ENCODE data around the gene NUMB.

NUMB gene

DNA sequence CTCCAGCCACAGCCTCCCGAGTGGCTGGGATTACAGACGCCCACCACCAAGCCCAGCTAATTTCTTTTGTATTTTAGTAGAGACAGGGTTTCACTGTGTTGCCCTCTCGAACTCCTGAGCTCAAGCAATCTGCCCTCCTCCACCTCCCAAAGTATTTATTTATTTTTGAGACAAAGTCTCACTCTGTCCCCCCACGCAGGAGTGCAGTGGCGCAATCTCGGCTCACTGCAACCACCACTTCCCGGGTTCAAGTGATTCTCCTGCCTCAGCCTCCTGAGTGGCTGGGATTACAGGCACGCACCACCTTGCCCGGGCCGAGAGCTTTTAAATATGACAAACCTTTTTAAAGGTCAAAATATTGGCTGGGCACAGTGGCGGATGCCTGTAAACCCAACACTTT lies 14.6 kb downstream of the NUMB start:
- ChIA-PET POLR2A (ENCODE audit: low non-redundant PET) (no interaction called here), CTCF (no interaction called here)
- H3K27ac ChIP-seq, result no peak overlapping the region

DNA sequence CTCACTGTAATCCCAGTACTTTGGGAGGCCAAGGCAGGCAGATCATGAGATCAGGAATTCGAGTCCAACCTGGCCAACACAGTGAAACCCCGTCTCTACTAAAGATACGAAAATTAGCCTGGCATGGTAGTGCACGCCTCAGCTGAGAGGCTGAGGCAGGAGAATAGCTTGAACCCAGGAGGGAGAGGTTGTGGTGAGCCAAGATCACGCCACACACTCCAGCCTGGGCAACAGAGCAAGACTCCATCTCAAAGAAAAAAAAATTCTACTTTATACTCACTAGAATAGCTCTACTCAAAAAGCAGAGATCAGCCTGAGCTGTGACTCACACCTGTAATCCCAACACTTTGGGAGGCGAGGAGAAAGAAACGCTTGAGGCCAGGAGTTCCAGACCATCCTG lies 17.1 kb downstream of the NUMB start:
- POLR2A ChIA-PET (ENCODE audit: low non-redundant PET), result interaction anchor here (0.6 kb wide), 1 partner anchor 68 kb away, joined by 4 read pairs; no protein-coding TSS in a partner anchor
- H3K27ac ChIP-seq, result no peak overlapping the region
- CTCF ChIA-PET, result no interaction called here
- no peak for DNase-seq (ENCODE audit: low spot score)
- TF ChIP-seq, protein P1, sequence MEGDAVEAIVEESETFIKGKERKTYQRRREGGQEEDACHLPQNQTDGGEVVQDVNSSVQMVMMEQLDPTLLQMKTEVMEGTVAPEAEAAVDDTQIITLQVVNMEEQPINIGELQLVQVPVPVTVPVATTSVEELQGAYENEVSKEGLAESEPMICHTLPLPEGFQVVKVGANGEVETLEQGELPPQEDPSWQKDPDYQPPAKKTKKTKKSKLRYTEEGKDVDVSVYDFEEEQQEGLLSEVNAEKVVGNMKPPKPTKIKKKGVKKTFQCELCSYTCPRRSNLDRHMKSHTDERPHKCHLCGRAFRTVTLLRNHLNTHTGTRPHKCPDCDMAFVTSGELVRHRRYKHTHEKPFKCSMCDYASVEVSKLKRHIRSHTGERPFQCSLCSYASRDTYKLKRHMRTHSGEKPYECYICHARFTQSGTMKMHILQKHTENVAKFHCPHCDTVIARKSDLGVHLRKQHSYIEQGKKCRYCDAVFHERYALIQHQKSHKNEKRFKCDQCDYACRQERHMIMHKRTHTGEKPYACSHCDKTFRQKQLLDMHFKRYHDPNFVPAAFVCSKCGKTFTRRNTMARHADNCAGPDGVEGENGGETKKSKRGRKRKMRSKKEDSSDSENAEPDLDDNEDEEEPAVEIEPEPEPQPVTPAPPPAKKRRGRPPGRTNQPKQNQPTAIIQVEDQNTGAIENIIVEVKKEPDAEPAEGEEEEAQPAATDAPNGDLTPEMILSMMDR (conservative IDR thresholded peaks at IDR 0.05; ENCODE audit: low read depth), result no peak

More for the DNA sequence above, 14.6 kb downstream of the NUMB start:
- no peak for DNase-seq (ENCODE audit: low spot score)
- TF ChIP-seq, protein P1 (conservative IDR thresholded peaks at IDR 0.05; ENCODE audit: low read depth), result no peak

DNA sequence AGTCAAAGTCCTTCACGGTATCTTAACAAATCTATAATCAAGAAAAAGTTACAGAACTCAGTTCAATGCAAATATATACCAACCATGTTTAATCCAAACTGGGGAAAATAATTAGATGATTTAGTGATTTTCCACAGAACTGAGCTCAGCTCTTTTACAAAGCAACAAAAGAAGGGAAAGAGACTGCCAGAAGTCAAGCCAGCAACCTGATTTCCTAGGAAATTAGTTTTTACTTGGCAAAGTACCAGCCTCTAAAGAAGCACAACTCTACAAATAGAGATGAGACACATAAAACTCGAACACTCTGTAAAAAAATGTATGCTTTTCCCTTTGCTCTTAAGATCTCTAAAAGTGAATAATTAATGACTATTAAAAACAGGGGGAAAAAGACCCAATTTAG lies 19.4 kb downstream of the NUMB start:
- TF ChIP-seq, protein P1 (conservative IDR thresholded peaks at IDR 0.05; ENCODE audit: low read depth), result no peak
- CTCF ChIA-PET, result no interaction called here
- DNase-seq (ENCODE audit: low spot score), result no peak
- H3K27ac ChIP-seq, result no peak overlapping the region
- POLR2A ChIA-PET (ENCODE audit: low non-redundant PET), result no interaction called here

DNA sequence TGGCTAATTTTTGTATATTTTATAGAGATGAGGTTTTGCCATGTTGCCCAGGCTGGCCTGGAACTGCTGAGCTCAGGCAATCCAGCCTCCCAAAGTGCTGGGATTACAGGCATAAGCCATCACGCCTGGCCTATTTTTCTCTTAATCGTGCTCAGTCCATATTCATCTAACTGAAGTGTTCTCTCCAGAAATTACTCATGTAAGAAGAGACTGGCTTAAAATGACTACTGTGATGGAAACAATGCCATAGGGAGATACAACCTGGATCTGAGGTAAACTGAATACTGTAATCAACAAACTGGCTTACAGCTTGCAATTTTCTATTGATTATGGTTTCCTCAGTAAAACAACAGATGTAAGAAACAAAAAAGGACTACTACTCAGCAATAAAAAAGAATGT lies 21.1 kb downstream of the NUMB start:
- CTCF ChIA-PET, result interaction anchor here (0.6 kb wide), 2 partner anchors 9 to 137 kb away, joined by 3 read pairs; no protein-coding TSS in a partner anchor
- H3K27ac ChIP-seq, result no peak overlapping the region
- DNase-seq (ENCODE audit: low spot score), result no peak
- POLR2A ChIA-PET (ENCODE audit: low non-redundant PET), result no interaction called here
- TF ChIP-seq, protein P1 (conservative IDR thresholded peaks at IDR 0.05; ENCODE audit: low read depth), result no peak

DNA sequence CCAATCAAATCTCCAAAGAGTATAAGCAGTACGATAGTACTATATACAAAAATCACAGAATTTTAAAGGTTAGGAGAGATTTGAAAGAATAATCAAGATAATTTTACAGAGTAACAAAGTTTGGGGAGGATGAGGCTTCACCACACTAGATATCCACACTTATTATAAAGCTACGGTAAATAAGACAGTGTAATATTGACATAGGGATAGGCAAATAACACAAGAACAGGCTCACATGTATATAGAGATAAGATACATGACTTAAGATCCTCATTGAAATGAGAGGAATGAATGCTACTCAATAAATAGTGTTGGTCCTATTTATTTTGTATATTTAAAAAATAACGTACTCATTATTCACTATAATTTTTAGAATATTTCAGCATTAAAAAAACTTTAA lies 26.2 kb downstream of the NUMB start:
- POLR2A ChIA-PET (ENCODE audit: low non-redundant PET), result no interaction called here
- CTCF ChIA-PET, result no interaction called here
- TF ChIP-seq, protein P1 (conservative IDR thresholded peaks at IDR 0.05; ENCODE audit: low read depth), result no peak
- DNase-seq (ENCODE audit: low spot score), result no peak
- no peak overlapping the region for H3K27ac ChIP-seq

DNA sequence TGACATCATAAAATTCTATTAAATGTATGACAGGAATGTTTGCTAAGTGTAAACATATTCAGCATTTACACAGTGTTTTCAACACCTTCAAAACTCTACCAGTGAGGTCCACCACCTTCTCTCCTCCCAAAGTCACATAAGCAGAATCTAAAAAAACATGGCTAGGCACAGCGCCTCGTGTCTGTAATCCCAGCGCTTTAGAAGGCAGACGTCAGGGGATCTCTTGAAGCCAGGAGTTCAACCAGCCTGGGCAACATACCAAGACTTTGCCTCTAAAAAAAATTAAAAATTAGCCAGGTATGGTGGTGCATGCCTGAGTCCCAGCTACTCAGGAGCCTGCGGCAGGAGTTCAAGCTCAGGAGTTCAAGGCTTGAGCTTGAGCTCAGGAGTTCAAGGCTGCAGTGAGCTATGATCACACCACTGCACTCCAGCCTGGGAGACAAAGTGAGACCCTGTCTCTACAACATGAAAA lies 30.0 kb downstream of the NUMB start:
- no peak for DNase-seq (ENCODE audit: low spot score)
- ChIA-PET CTCF (no interaction called here), POLR2A (ENCODE audit: low non-redundant PET) (no interaction called here)

More for the DNA sequence above, 30.0 kb downstream of the NUMB start:
- H3K27ac ChIP-seq, result no peak overlapping the region
- TF ChIP-seq, protein P1 (conservative IDR thresholded peaks at IDR 0.05; ENCODE audit: low read depth), result no peak
